ENCODE results near the gene SND1.
"Not testable (repeated sequence)": the region's sequence is repeated elsewhere in the genome, so short reads cannot be mapped to it uniquely, and the experiment has no call there.

Gene SND1

DNA sequence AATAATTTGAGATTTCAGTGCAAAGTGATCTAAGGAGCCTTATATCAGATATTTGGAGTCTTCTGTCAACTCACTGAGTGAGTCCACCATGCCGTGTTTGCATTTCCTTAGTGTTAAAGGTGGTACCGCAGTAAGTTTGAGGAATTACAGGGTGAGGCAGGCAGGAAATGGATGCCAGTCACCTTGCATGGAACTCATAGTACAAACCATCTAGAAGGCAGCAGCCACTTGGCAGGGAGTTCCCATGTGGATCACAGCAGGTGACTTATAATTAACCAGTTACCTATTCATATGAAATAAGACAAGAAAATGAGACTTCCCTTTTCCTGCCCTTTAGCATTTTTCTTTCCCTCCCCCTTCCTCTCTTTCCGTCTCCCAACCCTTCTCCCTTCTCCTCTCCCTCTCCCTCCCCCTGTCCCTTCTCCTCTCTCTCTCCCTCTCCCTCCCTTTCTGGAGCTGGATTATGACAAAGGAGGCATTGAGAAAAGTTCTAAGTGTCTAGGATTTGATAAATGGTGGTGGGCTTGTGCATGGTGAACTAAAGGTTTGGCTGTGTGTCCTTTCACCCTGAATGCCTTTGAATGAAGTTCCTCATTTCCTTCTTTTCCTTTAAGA, 285.2 kb downstream of the SND1 start:
- DNase-seq (ENCODE audit: low read depth): no peak

- no peak for DNase-seq (ENCODE audit: low read depth)
Observed at GRCh38 chr7:127938588-127938987, 286.6 kb downstream of the SND1 start.

DNA sequence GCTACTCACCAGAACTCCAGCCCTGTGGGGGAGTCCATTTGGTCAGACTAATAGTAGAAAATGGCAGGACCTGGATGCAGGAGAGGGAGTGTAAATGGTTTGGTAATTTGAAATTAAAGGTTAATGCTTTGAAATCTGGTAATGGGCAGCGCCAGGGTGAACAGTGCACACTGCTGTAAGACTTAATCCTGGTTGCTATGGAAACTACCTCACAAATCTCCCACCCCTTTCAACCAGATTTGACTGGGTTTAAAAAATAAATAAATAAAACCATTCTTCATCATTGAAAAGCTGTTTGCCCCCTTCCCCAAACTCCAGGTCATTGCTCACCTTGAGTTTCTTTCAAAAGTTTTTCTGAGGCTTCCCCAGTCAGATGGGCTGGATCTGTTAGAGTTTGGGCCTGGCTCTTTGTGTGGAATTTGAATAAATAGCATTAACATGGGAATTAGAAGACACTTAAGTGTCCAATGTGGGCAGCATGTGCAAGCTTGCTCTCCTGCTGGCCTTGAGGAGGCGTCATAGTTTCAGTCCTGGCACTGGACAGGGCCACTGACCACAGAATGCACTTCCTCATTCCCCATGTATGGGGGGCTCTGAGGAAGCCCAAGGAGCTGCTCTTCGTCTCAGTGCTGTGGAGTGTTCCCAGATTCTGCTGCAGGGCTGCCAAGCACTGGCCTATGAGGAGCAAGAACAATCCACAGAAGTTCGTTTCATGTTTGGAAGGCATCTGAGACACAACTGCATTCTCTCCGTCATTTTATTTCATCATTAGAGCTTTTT, 288.6 kb downstream of the SND1 start:
- no peak for DNase-seq (ENCODE audit: low read depth)

DNA sequence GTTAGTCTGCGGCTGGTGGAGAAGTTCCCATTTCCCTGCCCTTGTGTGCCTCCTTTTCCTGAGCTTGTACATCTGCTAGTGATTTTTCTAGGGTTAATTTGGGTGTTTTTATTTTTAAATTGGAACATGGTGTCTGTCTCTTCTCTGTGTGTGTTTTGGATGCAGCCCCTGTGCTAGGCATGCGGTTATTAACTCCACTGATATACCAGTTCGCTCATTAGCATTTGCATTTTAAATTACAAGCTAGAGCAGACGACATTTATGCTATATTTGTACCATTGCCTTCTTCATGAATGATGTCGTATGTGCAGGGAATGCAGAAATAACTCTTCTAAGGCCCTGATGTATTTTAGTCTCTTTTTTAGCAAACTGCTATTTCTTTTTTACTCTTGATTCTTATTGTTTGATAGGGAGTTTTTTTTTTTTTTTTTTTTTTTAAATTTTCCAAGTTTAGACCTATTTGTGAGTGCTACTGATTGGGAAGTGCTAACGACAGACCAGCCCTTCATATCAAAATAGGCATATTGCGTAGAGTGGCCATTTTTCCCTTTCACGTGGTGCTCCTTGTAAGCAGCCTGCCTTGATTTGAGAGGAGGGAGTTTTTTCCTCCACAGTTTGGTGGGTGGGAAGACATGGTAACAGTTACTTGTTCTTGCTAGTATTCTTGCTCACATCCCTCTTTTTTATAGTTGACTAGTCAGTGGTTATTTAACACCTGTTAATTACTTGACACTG, 289.6 kb downstream of the SND1 start:
- DNase-seq (ENCODE audit: low read depth): no peak

- no peak for DNase-seq (ENCODE audit: low read depth)
Observed at GRCh38 chr7:127943541-127944521, 291.8 kb downstream of the SND1 start.

- DNase-seq (ENCODE audit: low read depth): no peak
Observed at GRCh38 chr7:127946111-127946510, 294.1 kb downstream of the SND1 start.

DNA sequence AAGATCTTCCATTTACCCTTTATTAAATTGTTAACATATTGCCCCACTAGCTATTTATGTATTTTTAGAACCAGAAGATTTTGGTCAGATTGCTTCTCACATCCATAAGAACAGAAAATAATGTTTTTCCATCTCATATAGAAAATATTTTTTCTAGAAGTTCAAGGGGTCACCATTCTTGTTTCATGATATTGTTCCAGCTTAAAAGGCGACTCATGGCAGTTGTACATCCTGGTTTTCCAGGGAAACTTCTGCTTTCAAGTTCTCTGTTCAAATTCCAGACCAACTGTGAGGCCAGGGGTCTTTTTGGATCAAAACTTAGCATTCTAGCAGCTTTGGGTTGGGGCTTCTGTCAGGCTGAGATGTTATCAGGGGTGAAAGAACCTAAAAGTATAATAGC, 294.9 kb downstream of the SND1 start:
- no peak for DNase-seq (ENCODE audit: low read depth)

- DNase-seq (ENCODE audit: low read depth): no peak
Observed at GRCh38 chr7:127948312-127948711, 296.3 kb downstream of the SND1 start.

DNA sequence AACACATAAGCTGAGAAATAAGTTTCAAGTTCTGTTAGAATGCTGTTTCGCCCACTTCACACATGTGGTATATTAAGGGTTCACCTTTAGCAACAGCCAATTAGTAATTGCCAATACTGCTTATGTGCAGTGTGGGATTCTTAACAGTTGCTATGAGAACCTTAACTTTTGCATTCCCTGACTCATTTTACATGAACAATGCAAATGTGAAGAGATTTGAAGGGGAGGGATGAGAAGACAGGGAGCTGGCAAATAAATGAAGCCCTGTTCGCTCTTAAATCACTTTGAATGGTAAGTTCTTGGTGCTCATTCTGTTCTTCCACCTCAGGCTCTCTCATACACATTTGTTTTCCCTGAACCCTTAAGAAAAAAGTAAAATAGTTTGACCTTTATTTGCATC, 296.9 kb downstream of the SND1 start:
- DNase-seq (ENCODE audit: low read depth): no peak

GRCh38 chr7:127949769-127950222, 297.8 kb downstream of the SND1 start:
- DNase-seq (ENCODE audit: low read depth): no peak

GRCh38 chr7:127950233-127950935, 298.4 kb downstream of the SND1 start:
- DNase-seq (ENCODE audit: low read depth): no peak

- no peak for DNase-seq (ENCODE audit: low read depth)
Observed at GRCh38 chr7:127953423-127954356, 301.7 kb downstream of the SND1 start.

DNA sequence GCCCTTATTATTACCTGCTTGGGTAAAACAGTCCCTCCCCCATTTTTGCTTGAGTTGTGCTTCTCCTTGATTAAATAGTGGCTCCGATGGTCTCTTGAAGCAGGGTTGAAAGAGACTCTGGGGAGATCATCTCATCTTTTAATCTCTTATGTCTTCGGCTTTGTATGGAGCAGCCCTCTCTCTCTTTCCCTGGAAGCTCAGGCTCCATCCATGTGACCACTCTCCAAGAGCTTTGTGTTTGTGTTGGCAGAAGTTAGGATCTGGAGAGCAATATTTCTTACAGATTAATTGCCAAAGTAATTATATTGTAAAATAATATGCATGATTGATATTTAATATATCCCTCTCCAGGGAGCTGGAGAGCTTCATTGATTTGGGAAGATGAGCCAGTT, 302.4 kb downstream of the SND1 start:
- DNase-seq (ENCODE audit: low read depth): no peak

GRCh38 chr7:127955051-127955531, 303.1 kb downstream of the SND1 start:
- no peak for DNase-seq (ENCODE audit: low read depth)

DNA sequence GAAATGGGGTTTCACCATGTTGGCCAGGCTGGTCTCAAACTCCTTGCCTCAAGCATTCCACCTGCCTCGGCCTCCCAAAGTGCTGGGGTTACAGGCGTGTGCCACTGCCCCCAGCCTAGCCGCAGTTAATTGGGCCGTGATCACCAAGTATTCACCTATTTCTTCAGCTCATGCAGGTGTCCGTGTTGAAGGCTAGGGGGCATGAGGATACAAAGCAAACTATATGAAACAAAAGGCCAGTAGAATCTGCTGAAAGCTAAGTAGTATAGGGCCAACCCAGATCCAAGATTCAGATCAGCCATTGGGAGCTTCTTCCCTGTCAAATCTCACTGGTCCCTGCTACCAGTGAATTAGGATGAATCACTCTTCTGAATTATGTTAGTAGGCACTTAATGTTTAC, 305.9 kb downstream of the SND1 start:
- DNase-seq (ENCODE audit: low read depth): no peak

DNA sequence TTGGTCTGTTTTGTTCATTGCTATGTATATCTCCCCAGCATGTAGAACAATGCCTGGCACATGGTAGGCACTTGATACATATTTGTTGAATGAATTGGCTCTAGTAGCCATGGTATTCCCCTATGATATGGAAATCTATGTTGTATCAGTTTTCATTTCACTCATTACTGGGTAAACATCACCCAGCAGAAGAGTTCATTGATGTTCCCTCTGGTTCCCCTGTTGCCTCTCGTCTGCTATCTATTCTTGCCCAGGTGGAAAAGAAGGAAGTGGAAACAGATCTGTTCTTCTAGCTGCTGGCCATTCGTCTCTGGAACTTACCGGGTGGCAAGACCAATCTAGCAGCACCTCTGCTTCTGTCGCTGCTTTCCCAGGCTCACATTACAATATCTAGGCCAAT, 307.8 kb downstream of the SND1 start:
- DNase-seq (ENCODE audit: low read depth): no peak

- no peak for DNase-seq (ENCODE audit: low read depth)
Observed at GRCh38 chr7:127961786-127962453, 309.9 kb downstream of the SND1 start.

GRCh38 chr7:127962589-127963361, 310.8 kb downstream of the SND1 start:
- DNase-seq (ENCODE audit: low read depth): no peak

DNA sequence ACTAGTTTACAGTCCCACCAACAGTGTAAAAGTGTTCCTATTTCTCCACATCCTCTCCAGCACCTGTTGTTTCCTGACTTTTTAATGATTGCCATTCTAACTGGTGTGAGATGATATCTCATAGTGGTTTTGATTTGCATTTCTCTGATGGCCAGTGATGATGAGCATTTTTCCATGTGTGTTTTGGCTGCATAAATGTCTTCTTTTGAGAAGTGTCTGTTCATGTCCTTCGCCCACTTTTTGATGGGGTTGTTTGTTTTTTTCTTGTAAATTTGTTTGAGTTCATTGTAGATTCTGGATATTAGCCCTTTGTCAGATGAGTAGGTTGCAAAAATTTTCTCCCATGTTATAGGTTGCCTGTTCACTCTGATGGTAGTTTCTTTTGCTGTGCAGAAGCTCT, 311.9 kb downstream of the SND1 start:
- DNase-seq (ENCODE audit: low read depth): not testable (repeated sequence)

All from activated T-cell treated with anti-CD3 and anti-CD28 coated beads for 48 hours (primary cell).